Measurements from ENCODE around the gene ZBTB8A. TPM values are rescaled to one million over a fixed set of nuclear protein-coding genes. Genes with fewer than 3 reads are reported as not detected.
A peak's percentile ranks its signal among the peaks of the same experiment; 100 is the strongest.

Gene ZBTB8A
- total and polyA plus RNA-seq, 12 donors, result 1.7 to 3.8 (median 3.0) TPM

- ATAC-seq, result no peak
- Histone ChIP-seq H3K27me3 (no peaks in the 10 kb centered on the region), H3K4me1 (peaks cover 0 to 27% (median 15%) of the 10 kb centered on the region in 9 donors)
Measured at GRCh38 chr1:32494711-32495337, 44.4 kb upstream of the ZBTB8A start.

DNA sequence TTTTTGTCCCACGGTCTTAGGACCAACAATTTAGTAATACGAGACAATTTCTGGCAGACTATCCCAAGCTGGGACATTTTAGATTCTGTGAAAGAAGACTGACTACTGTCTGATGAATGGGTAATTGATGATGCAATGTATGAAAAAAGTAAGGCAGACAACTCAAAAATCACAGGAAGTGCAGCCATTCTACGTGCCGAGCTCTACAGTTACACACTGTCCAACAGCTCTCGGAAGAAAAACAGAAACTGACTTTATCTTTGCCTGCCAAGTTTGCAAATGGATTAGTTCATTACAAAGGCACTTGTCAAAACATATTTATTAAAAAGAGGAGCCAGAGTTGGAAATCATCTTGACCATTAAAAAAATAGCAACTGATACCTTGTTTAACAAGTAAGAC, 43.1 kb upstream of the ZBTB8A start:
- H3K36me3 ChIP-seq, result no peaks in the 10 kb centered on the region
- peak in 3 of 8 donors; percentile 34 to 63 (median 54) for ATAC-seq
- no peaks in the 10 kb centered on the region for H3K9me3 ChIP-seq
- H3K27ac ChIP-seq, result peak overlapping the region in 8 of 10 donors; percentile 6 to 70 (median 46)
- no peaks in the 10 kb centered on the region for H3K27me3 ChIP-seq
- H3K4me1 ChIP-seq, result peaks cover 0 to 30% (median 17%) of the 10 kb centered on the region in 9 donors
- 24 to 31% methylated on average over 5 of the region's 5 CpGs for WGBS, 2 donors
- TF ChIP-seq, protein P1, sequence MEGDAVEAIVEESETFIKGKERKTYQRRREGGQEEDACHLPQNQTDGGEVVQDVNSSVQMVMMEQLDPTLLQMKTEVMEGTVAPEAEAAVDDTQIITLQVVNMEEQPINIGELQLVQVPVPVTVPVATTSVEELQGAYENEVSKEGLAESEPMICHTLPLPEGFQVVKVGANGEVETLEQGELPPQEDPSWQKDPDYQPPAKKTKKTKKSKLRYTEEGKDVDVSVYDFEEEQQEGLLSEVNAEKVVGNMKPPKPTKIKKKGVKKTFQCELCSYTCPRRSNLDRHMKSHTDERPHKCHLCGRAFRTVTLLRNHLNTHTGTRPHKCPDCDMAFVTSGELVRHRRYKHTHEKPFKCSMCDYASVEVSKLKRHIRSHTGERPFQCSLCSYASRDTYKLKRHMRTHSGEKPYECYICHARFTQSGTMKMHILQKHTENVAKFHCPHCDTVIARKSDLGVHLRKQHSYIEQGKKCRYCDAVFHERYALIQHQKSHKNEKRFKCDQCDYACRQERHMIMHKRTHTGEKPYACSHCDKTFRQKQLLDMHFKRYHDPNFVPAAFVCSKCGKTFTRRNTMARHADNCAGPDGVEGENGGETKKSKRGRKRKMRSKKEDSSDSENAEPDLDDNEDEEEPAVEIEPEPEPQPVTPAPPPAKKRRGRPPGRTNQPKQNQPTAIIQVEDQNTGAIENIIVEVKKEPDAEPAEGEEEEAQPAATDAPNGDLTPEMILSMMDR (IDR thresholded peaks at IDR 0.05), result no peak
- intact Hi-C loops (cut with DNase I), result loop anchor here in 2 of 10 donors (5.0 kb wide), 2 partner anchors 39 to 49 kb away; no protein-coding TSS in a partner anchor
- H3K4me3 ChIP-seq, result peak overlapping the region in 2 of 10 donors; percentile 9 to 20
- DNase-seq, result no peak

More at GRCh38 chr1:32494711-32495337, 44.4 kb upstream of the ZBTB8A start:
- Histone ChIP-seq H3K9me3 (no peaks in the 10 kb centered on the region), H3K27ac (no peak overlapping the region), H3K36me3 (no peaks in the 10 kb centered on the region), H3K4me3 (no peak overlapping the region)
- WGBS, 2 donors, result 79% methylated on average over 7 of the region's 7 CpGs
- DNase-seq, result no peak
- intact Hi-C loops (cut with DNase I), result loop anchor here in 2 of 10 donors (5.0 kb wide), 2 partner anchors 38 to 48 kb away; no protein-coding TSS in a partner anchor
- TF ChIP-seq, protein P1 (IDR thresholded peaks at IDR 0.05), result no peak

- ATAC-seq (no peak), DNase-seq (no peak)
- WGBS, 2 donors, result 85 to 93% methylated on average over 8 of the region's 8 CpGs
- Histone ChIP-seq H3K9me3 (no peaks in the 10 kb centered on the region), H3K36me3 (no peaks in the 10 kb centered on the region), H3K27ac (no peak overlapping the region), H3K27me3 (no peaks in the 10 kb centered on the region), H3K4me1 (peaks cover 3 to 35% (median 28%) of the 10 kb centered on the region in 9 donors), H3K4me3 (no peak overlapping the region)
- intact Hi-C loops (cut with DNase I), result loop anchor here in 2 of 10 donors (5.0 kb wide), 2 partner anchors 41 to 51 kb away; no protein-coding TSS in a partner anchor
- TF ChIP-seq, protein P1 (IDR thresholded peaks at IDR 0.05), result no peak
Measured at GRCh38 chr1:32498751-32499150, 40.5 kb upstream of the ZBTB8A start.

DNA sequence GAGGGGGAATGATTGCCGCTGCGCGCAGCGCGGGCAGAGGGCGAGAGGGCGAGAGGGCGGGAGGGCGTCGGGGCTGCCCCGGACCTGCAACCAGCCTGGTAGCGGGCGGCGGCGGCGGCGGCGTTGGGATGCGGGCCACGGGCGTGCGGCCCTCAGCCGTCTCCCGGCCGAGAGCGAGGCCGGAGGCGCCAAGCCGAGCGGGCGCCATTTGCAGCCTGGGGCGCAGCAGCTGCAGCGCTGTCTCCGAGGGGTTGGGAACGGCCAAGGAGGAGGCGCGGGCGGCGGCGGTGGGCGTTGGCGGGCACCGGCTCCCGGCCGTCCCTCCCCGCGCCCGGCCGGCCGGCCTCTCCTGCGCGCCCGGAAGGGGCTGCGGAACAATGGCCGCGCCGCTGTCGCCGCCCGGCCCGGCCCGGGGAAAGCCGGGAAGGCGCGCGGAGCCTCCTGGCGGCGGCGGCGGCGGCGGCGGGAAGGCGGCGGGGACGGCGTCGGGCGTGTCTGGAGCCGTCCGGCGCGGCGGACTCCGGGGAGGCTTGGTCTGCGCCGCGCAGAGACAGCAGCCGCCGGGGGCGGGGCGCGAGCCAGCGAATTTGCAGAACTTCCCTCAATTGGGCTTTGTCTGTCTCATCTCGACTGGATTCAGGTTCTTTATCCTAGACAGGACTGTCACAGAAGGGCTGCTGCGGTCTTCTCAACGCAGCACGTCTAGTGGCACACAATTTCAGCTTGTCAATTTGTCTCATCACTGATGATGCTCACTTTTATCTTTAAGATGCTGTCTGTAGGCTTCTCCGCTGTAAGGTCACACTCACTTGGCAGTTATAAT, 38.6 kb upstream of the ZBTB8A start:
- no peaks in the 10 kb centered on the region for H3K9me3 ChIP-seq
- peak overlapping the region; percentile 92 to 100 (median 98) for H3K27ac ChIP-seq
- TF ChIP-seq, protein P1 (IDR thresholded peaks at IDR 0.05), result peak in 6 of 9 donors; percentile 11 to 48 (median 32)
- WGBS, 2 donors, result 1% methylated on average over 60 to 99 of the region's 99 CpGs
- H3K27me3 ChIP-seq, result no peaks in the 10 kb centered on the region
- ATAC-seq (peak; percentile 79 to 92 (median 87)), DNase-seq (peak; percentile 60 to 81)
- H3K4me1 ChIP-seq, result peaks cover 3 to 33% (median 23%) of the 10 kb centered on the region in 9 donors
- H3K36me3 ChIP-seq, result no peaks in the 10 kb centered on the region
- intact Hi-C loops (cut with DNase I), result loop anchor here in 2 of 10 donors (2.0 kb wide), 1 partner anchor 38 kb away; the partner anchor contains the start of gene ZBTB8A (in 2 of the 2)
- peak overlapping the region; percentile 44 to 93 (median 76) for H3K4me3 ChIP-seq
